ENCODE measurements around the gene PKD2.

The PKD2 gene

DNA sequence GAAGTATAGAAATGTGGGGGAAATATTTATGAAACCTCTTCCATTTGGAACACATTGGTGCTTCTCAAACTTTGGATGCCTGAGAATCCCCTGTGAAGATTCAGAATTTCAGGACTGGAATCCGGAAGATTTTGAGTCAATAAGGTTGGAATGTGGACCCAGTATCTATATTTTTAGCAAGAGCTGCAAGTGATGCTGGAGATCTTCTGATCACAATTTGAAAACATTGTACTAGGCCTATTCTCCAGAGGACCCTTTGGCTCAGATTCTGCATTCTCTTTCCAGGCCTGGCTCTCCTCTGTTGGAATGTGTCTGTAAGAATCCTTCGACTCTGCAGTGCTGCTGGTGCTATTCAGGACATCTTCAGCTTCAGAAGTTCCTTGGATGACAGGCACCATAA is 2.4 kb upstream of the PKD2 start:
- Histone ChIP-seq H3K9ac (ENCODE audit: low read length) (peak overlapping the region; percentile 36), H3K9me3 (ENCODE audit: control insufficient read depth, low read length) (no peaks in the 10 kb centered on the region), H3K4ac (ENCODE audit: low read depth in 1 of 2, low read length in 2 of 2) (no peak overlapping the region), H3K27ac (ENCODE audit: low read length, poor library complexity, severe bottlenecking) (no peak overlapping the region), H2BK12ac (ENCODE audit: low read length in 2 of 2) (no peak overlapping the region), H3K27me3 (ENCODE audit: control insufficient read depth in 1 of 2, insufficient read depth in 1 of 2, low read length in 2 of 2) (no peaks in the 10 kb centered on the region), H3K79me1 (replicated peaks; ENCODE audit: low read length, poor library complexity, severe bottlenecking) (no peaks in the 10 kb centered on the region), H2BK5ac (ENCODE audit: low read depth, low read length, poor library complexity, severe bottlenecking) (no peak overlapping the region), H3K14ac (ENCODE audit: low read length in 2 of 2) (no peak overlapping the region), H2BK15ac (ENCODE audit: low read depth, poor library complexity, severe bottlenecking) (no peak overlapping the region), H2AK5ac (ENCODE audit: low read length, severe bottlenecking) (no peak overlapping the region), H4K91ac (ENCODE audit: low read length) (no peak overlapping the region), H3K18ac (ENCODE audit: low read depth in 1 of 2, low read length in 2 of 2) (no peak overlapping the region), H3K4me2 (ENCODE audit: low read length, poor library complexity, severe bottlenecking) (no peak overlapping the region), H2AFZ (ENCODE audit: low read depth, low read length) (no peak overlapping the region), H4K8ac (ENCODE audit: low read length) (no peak overlapping the region), H3K4me1 (ENCODE audit: control insufficient read depth, insufficient read depth, low read depth, low read length) (no peaks in the 10 kb centered on the region), H3K36me3 (ENCODE audit: control insufficient read depth in 1 of 2, insufficient read depth in 2 of 2, low read depth in 1 of 2, low read length in 2 of 2) (no peaks in the 10 kb centered on the region), H3K23ac (ENCODE audit: low read length in 2 of 2) (no peak overlapping the region), H3K4me3 (ENCODE audit: insufficient read depth in 1 of 2, low read depth in 1 of 2, low read length in 2 of 2) (peak overlapping the region in 1 of 2 experiments; percentile 17), H2BK120ac (ENCODE audit: low read depth, low read length) (no peak overlapping the region)
- 60% methylated on average over 2 of the region's 2 CpGs for WGBS
- no peak for DNase-seq

DNA sequence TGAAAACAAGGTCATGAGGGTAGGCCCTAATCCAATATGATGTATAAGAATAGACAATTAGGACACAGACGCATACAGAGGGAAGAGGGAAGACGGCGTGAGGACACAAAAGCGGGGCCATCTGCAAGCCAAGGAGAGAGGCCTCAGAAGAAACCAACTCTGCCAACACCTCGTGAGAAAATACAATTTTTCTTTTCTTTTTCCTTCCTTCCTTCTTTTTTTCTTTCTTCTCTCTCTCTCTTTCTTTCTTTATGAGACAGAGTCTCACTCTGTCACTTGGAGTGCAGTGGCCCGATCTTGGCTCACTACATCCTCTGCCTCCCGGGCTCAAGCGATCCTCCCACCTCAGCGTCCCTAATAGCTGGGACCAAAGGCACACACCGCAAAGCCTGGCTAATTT is 1.5 kb upstream of the PKD2 start:
- no peak overlapping the region for H2BK15ac ChIP-seq (ENCODE audit: low read depth, poor library complexity, severe bottlenecking)
- no peaks in the 10 kb centered on the region for H3K27me3 ChIP-seq (ENCODE audit: control insufficient read depth in 1 of 2, insufficient read depth in 1 of 2, low read length in 2 of 2)
- H2AK5ac ChIP-seq (ENCODE audit: low read length, severe bottlenecking) = no peak overlapping the region
- H3K79me1 ChIP-seq (replicated peaks; ENCODE audit: low read length, poor library complexity, severe bottlenecking) = no peaks in the 10 kb centered on the region
- H3K4me1 ChIP-seq (ENCODE audit: control insufficient read depth, insufficient read depth, low read depth, low read length) = peaks cover 1% of the 10 kb centered on the region
- WGBS = 92% methylated on average over 10 of the region's 10 CpGs
- no peak overlapping the region for H2BK5ac ChIP-seq (ENCODE audit: low read depth, low read length, poor library complexity, severe bottlenecking)
- no peak overlapping the region for H3K18ac ChIP-seq (ENCODE audit: low read depth in 1 of 2, low read length in 2 of 2)
- no peak overlapping the region for H2BK120ac ChIP-seq (ENCODE audit: low read depth, low read length)
- H4K91ac ChIP-seq (ENCODE audit: low read length) = no peak overlapping the region
- no peaks in the 10 kb centered on the region for H3K9me3 ChIP-seq (ENCODE audit: control insufficient read depth, low read length)
- H3K9ac ChIP-seq (ENCODE audit: low read length) = no peak overlapping the region
- H3K27ac ChIP-seq (ENCODE audit: low read length, poor library complexity, severe bottlenecking) = no peak overlapping the region
- H3K4me2 ChIP-seq (ENCODE audit: low read length, poor library complexity, severe bottlenecking) = no peak overlapping the region
- no peak overlapping the region for H3K4ac ChIP-seq (ENCODE audit: low read depth in 1 of 2, low read length in 2 of 2)
- no peaks in the 10 kb centered on the region for H3K36me3 ChIP-seq (ENCODE audit: control insufficient read depth in 1 of 2, insufficient read depth in 2 of 2, low read depth in 1 of 2, low read length in 2 of 2)
- DNase-seq = no peak
- no peak overlapping the region for H4K8ac ChIP-seq (ENCODE audit: low read length)
- no peak overlapping the region for H3K14ac ChIP-seq (ENCODE audit: low read length in 2 of 2)
- no peak overlapping the region for H2AFZ ChIP-seq (ENCODE audit: low read depth, low read length)
- peak overlapping the region in 1 of 2 experiments; percentile 82 for H3K4me3 ChIP-seq (ENCODE audit: insufficient read depth in 1 of 2, low read depth in 1 of 2, low read length in 2 of 2)
- no peak overlapping the region for H2BK12ac ChIP-seq (ENCODE audit: low read length in 2 of 2)
- H3K23ac ChIP-seq (ENCODE audit: low read length in 2 of 2) = no peak overlapping the region

DNA sequence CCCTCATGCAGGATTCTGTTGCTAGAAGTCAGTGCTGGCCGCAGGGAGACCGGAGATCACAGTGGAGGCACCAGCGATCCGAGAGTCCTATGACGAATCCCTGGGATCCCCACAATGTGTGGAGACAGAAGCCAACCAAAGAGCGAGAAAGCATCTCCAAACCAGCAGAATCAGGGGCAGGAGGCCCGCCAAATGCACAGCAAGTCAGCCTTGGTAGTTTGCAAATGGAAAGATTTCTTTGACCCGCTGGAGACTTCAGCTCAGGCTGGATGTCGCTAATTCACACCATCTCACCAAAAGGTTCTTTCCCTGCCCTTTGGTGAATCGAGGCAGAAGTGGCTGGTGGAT is 505 bp upstream of the PKD2 start:
- no peaks in the 10 kb centered on the region for H3K36me3 ChIP-seq (ENCODE audit: control insufficient read depth in 1 of 2, insufficient read depth in 2 of 2, low read depth in 1 of 2, low read length in 2 of 2)
- no peaks in the 10 kb centered on the region for H3K79me1 ChIP-seq (replicated peaks; ENCODE audit: low read length, poor library complexity, severe bottlenecking)
- H4K8ac ChIP-seq (ENCODE audit: low read length) = peak overlapping the region; percentile 81
- peak overlapping the region; percentile 61 for H4K91ac ChIP-seq (ENCODE audit: low read length)
- H2AFZ ChIP-seq (ENCODE audit: low read depth, low read length) = peak overlapping the region; percentile 69
- peak overlapping the region; percentile 81 for H3K4me2 ChIP-seq (ENCODE audit: low read length, poor library complexity, severe bottlenecking)
- peaks cover 1% of the 10 kb centered on the region for H3K4me1 ChIP-seq (ENCODE audit: control insufficient read depth, insufficient read depth, low read depth, low read length)
- H2BK120ac ChIP-seq (ENCODE audit: low read depth, low read length) = no peak overlapping the region
- DNase-seq = no peak
- peak overlapping the region; percentile 31 to 54 for H3K4ac ChIP-seq (ENCODE audit: low read depth in 1 of 2, low read length in 2 of 2)
- peak overlapping the region; percentile 85 for H3K9ac ChIP-seq (ENCODE audit: low read length)
- no peak overlapping the region for H3K23ac ChIP-seq (ENCODE audit: low read length in 2 of 2)
- no peak overlapping the region for H2BK12ac ChIP-seq (ENCODE audit: low read length in 2 of 2)
- H3K27ac ChIP-seq (ENCODE audit: low read length, poor library complexity, severe bottlenecking) = peak overlapping the region; percentile 11
- peak overlapping the region; percentile 69 to 83 for H3K18ac ChIP-seq (ENCODE audit: low read depth in 1 of 2, low read length in 2 of 2)
- 41% methylated on average over 8 of the region's 10 CpGs for WGBS
- H2BK5ac ChIP-seq (ENCODE audit: low read depth, low read length, poor library complexity, severe bottlenecking) = no peak overlapping the region
- no peaks in the 10 kb centered on the region for H3K27me3 ChIP-seq (ENCODE audit: control insufficient read depth in 1 of 2, insufficient read depth in 1 of 2, low read length in 2 of 2)
- H3K4me3 ChIP-seq (ENCODE audit: insufficient read depth in 1 of 2, low read depth in 1 of 2, low read length in 2 of 2) = peak overlapping the region; percentile 77 to 82
- no peak overlapping the region for H2BK15ac ChIP-seq (ENCODE audit: low read depth, poor library complexity, severe bottlenecking)
- H2AK5ac ChIP-seq (ENCODE audit: low read length, severe bottlenecking) = no peak overlapping the region
- H3K9me3 ChIP-seq (ENCODE audit: control insufficient read depth, low read length) = no peaks in the 10 kb centered on the region
- H3K14ac ChIP-seq (ENCODE audit: low read length in 2 of 2) = peak overlapping the region in 1 of 2 experiments; percentile 55

DNA sequence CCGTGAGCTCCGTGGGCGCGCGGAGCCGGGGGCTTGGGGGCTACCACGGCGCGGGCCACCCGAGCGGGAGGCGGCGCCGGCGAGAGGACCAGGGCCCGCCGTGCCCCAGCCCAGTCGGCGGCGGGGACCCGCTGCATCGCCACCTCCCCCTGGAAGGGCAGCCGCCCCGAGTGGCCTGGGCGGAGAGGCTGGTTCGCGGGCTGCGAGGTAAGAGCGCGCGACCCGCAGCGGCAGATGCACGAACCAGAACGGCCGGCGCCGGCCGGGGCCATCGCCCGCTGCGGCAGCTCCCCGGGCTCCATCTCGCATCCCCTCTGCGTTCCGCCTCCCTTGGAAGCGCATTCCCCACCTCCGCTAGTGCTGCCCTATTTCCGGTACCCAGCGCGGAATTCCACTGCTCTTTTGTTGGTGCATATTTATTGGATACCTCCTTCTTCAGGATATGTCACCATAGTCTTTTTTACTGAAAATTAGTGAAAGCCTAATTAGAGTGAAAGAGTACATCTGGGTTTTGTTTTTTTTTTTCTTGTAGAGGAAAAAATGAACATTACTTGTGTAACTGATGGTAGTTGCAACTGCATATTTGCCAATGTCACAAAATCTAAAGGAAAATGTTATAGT is 797 bp downstream of the PKD2 start:
- H3K18ac ChIP-seq (ENCODE audit: low read depth in 1 of 2, low read length in 2 of 2) = peak overlapping the region; percentile 73 to 77
- peak overlapping the region; percentile 29 for H4K91ac ChIP-seq (ENCODE audit: low read length)
- H3K79me1 ChIP-seq (replicated peaks; ENCODE audit: low read length, poor library complexity, severe bottlenecking) = no peaks in the 10 kb centered on the region
- H3K27me3 ChIP-seq (ENCODE audit: control insufficient read depth in 1 of 2, insufficient read depth in 1 of 2, low read length in 2 of 2) = no peaks in the 10 kb centered on the region
- no peaks in the 10 kb centered on the region for H3K9me3 ChIP-seq (ENCODE audit: control insufficient read depth, low read length)
- peak overlapping the region; percentile 80 for H2BK120ac ChIP-seq (ENCODE audit: low read depth, low read length)
- peak overlapping the region in 1 of 2 experiments; percentile 2 for H3K23ac ChIP-seq (ENCODE audit: low read length in 2 of 2)
- DNase-seq = peak; percentile 62
- H4K8ac ChIP-seq (ENCODE audit: low read length) = peak overlapping the region; percentile 10
- H2AFZ ChIP-seq (ENCODE audit: low read depth, low read length) = peak overlapping the region; percentile 69
- peak overlapping the region; percentile 81 for H3K4me2 ChIP-seq (ENCODE audit: low read length, poor library complexity, severe bottlenecking)
- H2BK12ac ChIP-seq (ENCODE audit: low read length in 2 of 2) = peak overlapping the region in 1 of 2 experiments; percentile 12
- H2BK15ac ChIP-seq (ENCODE audit: low read depth, poor library complexity, severe bottlenecking) = peak overlapping the region; percentile 16
- no peak overlapping the region for H2AK5ac ChIP-seq (ENCODE audit: low read length, severe bottlenecking)
- WGBS = under 1% methylated on average over 34 of the region's 51 CpGs
- H3K9ac ChIP-seq (ENCODE audit: low read length) = peak overlapping the region; percentile 90
- peak overlapping the region; percentile 67 for H2BK5ac ChIP-seq (ENCODE audit: low read depth, low read length, poor library complexity, severe bottlenecking)
- no peaks in the 10 kb centered on the region for H3K36me3 ChIP-seq (ENCODE audit: control insufficient read depth in 1 of 2, insufficient read depth in 2 of 2, low read depth in 1 of 2, low read length in 2 of 2)
- peak overlapping the region; percentile 29 for H3K27ac ChIP-seq (ENCODE audit: low read length, poor library complexity, severe bottlenecking)
- peaks cover 1% of the 10 kb centered on the region for H3K4me1 ChIP-seq (ENCODE audit: control insufficient read depth, insufficient read depth, low read depth, low read length)
- H3K4me3 ChIP-seq (ENCODE audit: insufficient read depth in 1 of 2, low read depth in 1 of 2, low read length in 2 of 2) = peak overlapping the region; percentile 77 to 89
- H3K14ac ChIP-seq (ENCODE audit: low read length in 2 of 2) = peak overlapping the region in 1 of 2 experiments; percentile 93
- peak overlapping the region; percentile 27 to 75 for H3K4ac ChIP-seq (ENCODE audit: low read depth in 1 of 2, low read length in 2 of 2)

All from mesenchymal stem cell (in vitro differentiated cells and primary cell).